ENCODE results near the gene CUEDC1.
"Not testable (repeated sequence)": the region's sequence is repeated elsewhere in the genome, so short reads cannot be mapped to it uniquely, and the experiment has no call there.

The CUEDC1 gene

GRCh38 chr17:57939797-57940196 lies 15.4 kb downstream of the CUEDC1 start:
- no peak for DNase-seq (ENCODE audit: low spot score)

DNA sequence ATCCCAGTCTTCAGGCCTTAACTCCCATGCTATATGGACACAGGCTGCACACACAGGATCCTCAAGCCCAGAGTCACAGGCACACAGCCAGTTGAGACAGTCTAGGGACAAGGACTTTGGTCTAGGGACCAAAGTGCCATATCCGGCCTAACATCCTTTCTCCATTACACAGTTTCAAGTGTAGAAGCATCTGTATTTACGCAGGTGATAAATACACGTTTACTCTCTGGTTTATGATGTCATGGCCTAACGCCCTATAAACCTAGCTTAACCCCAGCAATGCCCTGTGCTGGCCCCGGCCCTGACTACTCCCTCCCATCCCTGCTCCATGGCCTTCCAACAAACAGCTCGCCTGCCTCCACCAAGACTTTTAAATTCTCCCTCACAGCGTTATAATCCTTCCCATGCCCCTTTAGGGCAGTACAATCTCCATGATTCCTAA lies 17.1 kb downstream of the CUEDC1 start:
- no peak for DNase-seq (ENCODE audit: low spot score)

- DNase-seq (ENCODE audit: low spot score), result no peak
Observed at GRCh38 chr17:57937492-57937891, 17.7 kb downstream of the CUEDC1 start.

- no peak for DNase-seq (ENCODE audit: low spot score)
Observed at GRCh38 chr17:57935833-57936807, 19.1 kb downstream of the CUEDC1 start.

- DNase-seq (ENCODE audit: low spot score), result no peak
Observed at GRCh38 chr17:57931488-57932137, 23.6 kb downstream of the CUEDC1 start.

DNA sequence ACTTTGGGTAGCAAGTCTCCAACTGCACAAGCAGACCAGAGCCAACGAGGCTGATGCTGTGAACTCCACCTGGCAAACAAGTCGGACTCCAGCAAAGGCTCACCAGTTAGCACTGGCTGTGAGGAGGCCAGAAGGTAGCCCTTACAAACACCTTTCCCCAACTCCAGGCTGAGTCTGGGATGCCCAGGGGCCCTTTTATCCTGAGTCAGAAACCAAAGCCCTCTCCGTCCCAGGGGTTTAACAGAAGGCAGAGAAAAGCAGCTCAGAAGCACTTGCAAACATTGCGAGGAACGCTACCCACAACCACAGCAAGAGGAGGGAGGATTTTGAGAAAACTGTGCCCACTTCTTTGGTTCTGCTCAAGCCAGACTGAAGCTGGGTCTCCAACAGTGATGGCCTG lies 25.0 kb downstream of the CUEDC1 start:
- DNase-seq (ENCODE audit: low spot score), result no peak

GRCh38 chr17:57929386-57929785 lies 25.8 kb downstream of the CUEDC1 start:
- no peak for DNase-seq (ENCODE audit: low spot score)

DNA sequence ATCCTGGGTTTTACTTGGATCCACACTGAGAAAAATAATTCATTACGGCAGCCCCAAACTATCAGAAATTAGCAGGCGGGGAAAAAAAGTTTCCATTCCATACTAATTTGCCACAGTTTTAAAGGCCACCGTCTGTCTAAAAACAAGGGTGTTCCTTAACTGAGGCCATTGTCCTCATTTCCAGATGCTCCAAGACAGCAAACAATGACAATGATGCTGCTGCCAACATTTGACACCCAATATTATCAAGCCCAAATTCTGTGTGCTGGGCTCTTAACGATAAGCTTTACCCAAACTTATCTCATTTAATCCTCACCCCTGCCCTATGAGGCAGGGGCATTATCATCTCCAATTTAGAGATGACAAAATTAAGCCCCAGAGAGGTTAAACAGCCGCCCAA lies 26.3 kb downstream of the CUEDC1 start:
- DNase-seq (ENCODE audit: low spot score), result no peak

DNA sequence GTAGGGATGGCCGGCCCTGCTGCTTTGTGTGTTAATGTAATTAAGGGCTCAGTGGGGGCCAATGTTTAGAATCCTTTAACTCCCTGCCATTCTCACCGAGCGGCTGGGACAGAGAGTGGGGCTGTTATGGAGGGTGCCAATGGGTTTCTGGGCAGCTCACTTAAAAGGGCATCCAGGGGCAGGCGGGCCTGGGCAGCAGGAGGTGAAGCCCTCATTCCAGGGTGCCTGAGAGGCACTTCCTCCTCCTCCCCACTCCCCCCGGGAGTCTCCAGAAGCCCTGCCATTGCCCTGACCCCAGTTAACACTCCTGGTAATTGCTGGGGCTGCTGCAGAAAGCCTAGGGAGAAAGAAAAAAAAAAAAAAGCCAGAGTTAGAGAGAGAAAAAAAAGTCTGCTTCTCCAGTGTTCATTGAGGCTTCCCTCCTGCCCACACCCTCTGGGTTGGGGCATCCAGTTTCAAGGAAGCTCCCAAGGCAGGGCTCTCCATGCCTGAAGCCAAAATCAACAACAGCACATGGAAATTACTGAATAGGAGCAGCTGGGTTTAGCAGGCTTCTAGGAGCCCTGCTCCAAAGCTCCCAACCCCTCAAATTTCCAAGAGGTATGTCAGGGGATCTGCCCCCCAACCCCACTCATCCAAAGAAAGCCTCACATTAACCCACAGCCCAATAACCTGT lies 28.0 kb downstream of the CUEDC1 start:
- peak; percentile 76 for DNase-seq (ENCODE audit: low spot score)

DNA sequence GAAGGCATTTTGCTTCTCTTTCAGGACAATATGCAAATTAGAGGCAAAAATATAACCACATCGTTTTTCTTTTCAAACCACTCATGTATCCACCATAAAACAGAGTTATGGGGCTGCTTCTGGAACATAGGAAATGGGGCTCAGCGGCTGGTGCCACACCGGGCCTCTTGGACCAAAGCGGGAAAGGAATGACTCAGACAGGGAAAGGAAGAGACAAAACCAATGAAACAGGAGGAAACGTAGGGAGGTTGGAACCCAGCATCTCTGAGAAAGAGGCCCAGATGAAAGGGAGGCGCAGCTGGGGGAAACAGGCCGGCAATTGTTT lies 28.5 kb downstream of the CUEDC1 start:
- DNase-seq (ENCODE audit: low spot score), result no peak

DNA sequence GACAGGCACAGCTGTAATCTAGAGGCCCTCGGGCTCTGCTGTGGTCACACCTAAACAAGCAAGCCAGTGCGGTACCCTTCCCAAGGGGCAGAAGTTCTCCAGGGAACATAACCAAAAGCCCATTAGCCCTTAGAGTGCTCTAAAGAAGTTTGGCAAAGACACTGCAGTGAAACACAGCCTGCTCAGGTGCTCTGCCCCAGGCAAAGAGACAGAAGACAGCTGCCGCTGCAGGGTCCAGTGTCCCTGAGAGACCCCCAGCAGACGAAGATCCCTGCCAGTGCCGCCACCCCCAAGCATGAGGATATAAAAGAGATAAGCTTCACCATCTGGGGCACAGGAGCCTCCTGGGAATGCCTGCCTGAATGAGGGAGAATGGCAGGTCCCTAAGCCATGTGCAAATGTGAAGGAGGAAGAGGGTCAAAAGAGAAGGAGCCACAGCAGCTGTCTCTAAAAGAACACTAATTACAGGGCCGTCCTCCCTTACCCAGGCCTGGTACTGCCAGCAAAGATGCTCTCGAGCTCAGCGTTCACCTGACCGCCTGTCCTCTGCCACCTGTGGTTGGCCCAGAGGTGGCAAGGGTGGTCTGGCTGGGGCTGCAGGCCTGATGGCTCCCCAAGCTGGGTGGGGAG lies 29.7 kb downstream of the CUEDC1 start:
- no peak for DNase-seq (ENCODE audit: low spot score)

DNA sequence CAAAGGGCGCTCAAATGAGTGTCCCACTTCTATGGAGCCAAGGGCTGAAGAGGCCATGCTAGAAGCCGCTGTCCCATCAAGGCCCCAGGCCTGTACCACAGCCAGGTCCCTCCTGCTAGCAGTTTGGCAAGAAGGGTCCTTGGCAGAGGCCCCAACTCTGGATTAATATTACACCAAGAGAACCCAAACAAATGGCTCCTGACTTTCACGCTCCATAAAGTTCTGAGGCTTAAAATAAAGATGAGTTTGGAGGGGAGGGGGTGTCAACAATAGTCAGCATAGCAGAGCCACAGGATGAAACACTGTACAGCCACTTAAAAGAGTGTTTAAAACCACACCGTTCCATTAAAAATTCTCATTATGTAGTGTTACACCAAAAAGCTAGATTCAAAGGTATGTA lies 30.5 kb downstream of the CUEDC1 start:
- no peak for DNase-seq (ENCODE audit: low spot score)

GRCh38 chr17:57923182-57923872 lies 31.9 kb downstream of the CUEDC1 start:
- no peak for DNase-seq (ENCODE audit: low spot score)

- not testable (repeated sequence) for DNase-seq (ENCODE audit: low spot score)
Observed at GRCh38 chr17:57922745-57923144, 32.5 kb downstream of the CUEDC1 start.

- DNase-seq (ENCODE audit: low spot score), result no peak
Observed at GRCh38 chr17:57920916-57921703, 34.1 kb downstream of the CUEDC1 start.

- no peak for DNase-seq (ENCODE audit: low spot score)
Observed at GRCh38 chr17:57919918-57920317, 35.3 kb downstream of the CUEDC1 start.

- no peak for DNase-seq (ENCODE audit: low spot score)
Observed at GRCh38 chr17:57918017-57918895, 37.0 kb downstream of the CUEDC1 start.

- DNase-seq (ENCODE audit: low spot score), result no peak
Observed at GRCh38 chr17:57916925-57917858, 38.0 kb downstream of the CUEDC1 start.

Data from ecto neural progenitor cell (in vitro differentiated cells).